ENCODE data around the gene NR2F2. TPM values are rescaled to one million over a fixed set of nuclear protein-coding genes. Genes with fewer than 3 reads are reported as not detected.

Gene NR2F2
- polyA plus RNA-seq, 1 donor (not counting 4 experiments of a cell fraction or from before 2014, with no cell fraction given), result 19.5 TPM

DNA sequence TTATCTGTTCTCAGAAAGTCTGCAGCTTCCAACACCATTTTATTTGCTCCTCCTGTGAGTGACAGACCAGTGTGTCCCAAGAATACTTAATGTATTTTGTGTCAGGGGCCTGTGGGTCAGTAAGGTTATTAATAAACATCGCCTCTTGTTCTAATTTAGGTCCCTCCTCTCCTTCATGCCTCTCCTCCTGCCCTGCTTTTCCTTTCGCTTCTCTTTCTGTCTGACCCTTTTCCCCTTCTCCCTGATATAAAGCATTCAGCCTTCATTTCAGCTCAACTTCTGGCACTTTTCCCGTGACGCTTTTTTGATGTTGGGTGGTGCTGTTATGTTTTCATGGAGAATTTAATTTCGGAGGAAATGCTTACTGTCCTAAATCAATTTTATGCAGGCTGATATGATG lies 29.7 kb upstream of the NR2F2 start:
- Histone ChIP-seq H3K36me3 (ENCODE audit: control insufficient read depth in 2 of 2, extremely low read depth in 1 of 2, insufficient read depth in 2 of 2, low read length in 2 of 2) (no peaks in the 10 kb centered on the region), H3K4me2 (ENCODE audit: control insufficient read depth, extremely low read depth, insufficient read depth, low read depth, low read length) (no peak overlapping the region), H3K27ac (ENCODE audit: control insufficient read depth, insufficient read depth, low read length) (no peak overlapping the region), H3K4me1 (ENCODE audit: control insufficient read depth, extremely low read depth, insufficient read depth, low read length) (no peaks in the 10 kb centered on the region), H3K9ac (ENCODE audit: control insufficient read depth, extremely low read depth, insufficient read depth, low read length) (no peak overlapping the region), H3K79me2 (ENCODE audit: control insufficient read depth, insufficient read depth, low read length) (no peaks in the 10 kb centered on the region), H3K9me1 (ENCODE audit: control insufficient read depth, extremely low read depth, insufficient read depth, low read length) (no peaks in the 10 kb centered on the region), H2AFZ (ENCODE audit: control insufficient read depth, low read length) (no peak overlapping the region), H3K9me3 (ENCODE audit: control insufficient read depth, low read depth, low read length) (peaks cover 3% of the 10 kb centered on the region), H3K27me3 (ENCODE audit: control insufficient read depth, extremely low read depth, insufficient read depth, low read length) (no peaks in the 10 kb centered on the region), H4K20me1 (ENCODE audit: control insufficient read depth, extremely low read depth, insufficient read depth, low read length) (no peaks in the 10 kb centered on the region), H3K4me3 (ENCODE audit: control insufficient read depth in 2 of 3, extremely low read depth in 1 of 3, insufficient read depth in 2 of 3, low read depth in 1 of 3, low read length in 3 of 3) (no peak overlapping the region)
- dilution Hi-C loops (cut with MboI; ENCODE audit: extremely low pct_ligation_motif_present, low sequenced_read_pairs), result no loop called here
- FAIRE-seq (no peak), DNase-seq (ENCODE audit: low read depth, low spot score) (no peak)
- TF ChIP-seq, protein P1, sequence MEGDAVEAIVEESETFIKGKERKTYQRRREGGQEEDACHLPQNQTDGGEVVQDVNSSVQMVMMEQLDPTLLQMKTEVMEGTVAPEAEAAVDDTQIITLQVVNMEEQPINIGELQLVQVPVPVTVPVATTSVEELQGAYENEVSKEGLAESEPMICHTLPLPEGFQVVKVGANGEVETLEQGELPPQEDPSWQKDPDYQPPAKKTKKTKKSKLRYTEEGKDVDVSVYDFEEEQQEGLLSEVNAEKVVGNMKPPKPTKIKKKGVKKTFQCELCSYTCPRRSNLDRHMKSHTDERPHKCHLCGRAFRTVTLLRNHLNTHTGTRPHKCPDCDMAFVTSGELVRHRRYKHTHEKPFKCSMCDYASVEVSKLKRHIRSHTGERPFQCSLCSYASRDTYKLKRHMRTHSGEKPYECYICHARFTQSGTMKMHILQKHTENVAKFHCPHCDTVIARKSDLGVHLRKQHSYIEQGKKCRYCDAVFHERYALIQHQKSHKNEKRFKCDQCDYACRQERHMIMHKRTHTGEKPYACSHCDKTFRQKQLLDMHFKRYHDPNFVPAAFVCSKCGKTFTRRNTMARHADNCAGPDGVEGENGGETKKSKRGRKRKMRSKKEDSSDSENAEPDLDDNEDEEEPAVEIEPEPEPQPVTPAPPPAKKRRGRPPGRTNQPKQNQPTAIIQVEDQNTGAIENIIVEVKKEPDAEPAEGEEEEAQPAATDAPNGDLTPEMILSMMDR (optimal IDR thresholded peaks at IDR 0.05 in 1 of 3, IDR thresholded peaks at IDR 0.05 in 1 of 3, conservative IDR thresholded peaks at IDR 0.05 in 1 of 3; ENCODE audit: extremely low read depth in 1 of 3, insufficient read depth in 2 of 3, low read length in 3 of 3), result no peak
- TF ChIP-seq EZH2 (IDR thresholded peaks at IDR 0.05; ENCODE audit: low read length), result no peak

DNA sequence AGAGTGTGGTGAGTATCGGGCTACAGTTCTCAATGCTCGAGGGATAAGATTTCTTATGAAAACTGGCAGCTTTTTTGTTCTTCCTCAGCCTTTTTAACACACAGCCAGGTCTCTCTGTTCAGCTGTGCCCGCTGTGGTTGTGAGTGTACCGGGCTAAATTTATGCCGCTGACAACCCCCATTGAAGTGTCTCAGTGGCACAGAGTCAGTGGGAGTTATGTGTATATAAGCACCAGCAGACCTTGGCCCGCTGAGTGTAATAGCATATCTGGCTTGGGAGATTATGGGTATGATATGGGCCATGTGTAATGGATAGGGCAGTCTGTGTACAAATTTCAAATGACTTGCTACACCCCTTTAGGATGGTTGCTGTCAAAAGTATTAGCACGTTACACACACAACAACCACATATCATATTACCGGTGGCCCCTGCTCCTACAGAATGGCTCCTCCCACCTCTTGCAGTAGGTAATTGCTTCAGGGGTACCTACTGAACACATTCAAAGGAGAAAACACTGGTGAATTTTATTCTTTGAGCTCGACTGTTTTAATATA lies 26.9 kb upstream of the NR2F2 start:
- no peak for FAIRE-seq
- Histone ChIP-seq H3K9me1 (ENCODE audit: control insufficient read depth, extremely low read depth, insufficient read depth, low read length) (no peaks in the 10 kb centered on the region), H3K9ac (ENCODE audit: control insufficient read depth, extremely low read depth, insufficient read depth, low read length) (no peak overlapping the region), H3K79me2 (ENCODE audit: control insufficient read depth, insufficient read depth, low read length) (no peaks in the 10 kb centered on the region), H2AFZ (ENCODE audit: control insufficient read depth, low read length) (no peak overlapping the region), H3K27ac (ENCODE audit: control insufficient read depth, insufficient read depth, low read length) (no peak overlapping the region), H3K36me3 (ENCODE audit: control insufficient read depth in 2 of 2, extremely low read depth in 1 of 2, insufficient read depth in 2 of 2, low read length in 2 of 2) (no peaks in the 10 kb centered on the region), H3K4me2 (ENCODE audit: control insufficient read depth, extremely low read depth, insufficient read depth, low read depth, low read length) (no peak overlapping the region), H3K27me3 (ENCODE audit: control insufficient read depth, extremely low read depth, insufficient read depth, low read length) (no peaks in the 10 kb centered on the region), H3K9me3 (ENCODE audit: control insufficient read depth, low read depth, low read length) (no peaks in the 10 kb centered on the region), H3K4me3 (ENCODE audit: control insufficient read depth in 2 of 3, extremely low read depth in 1 of 3, insufficient read depth in 2 of 3, low read depth in 1 of 3, low read length in 3 of 3) (no peak overlapping the region), H3K4me1 (ENCODE audit: control insufficient read depth, extremely low read depth, insufficient read depth, low read length) (no peaks in the 10 kb centered on the region), H4K20me1 (ENCODE audit: control insufficient read depth, extremely low read depth, insufficient read depth, low read length) (no peaks in the 10 kb centered on the region)
- DNase-seq (ENCODE audit: low read depth, low spot score), result no peak
- dilution Hi-C loops (cut with MboI; ENCODE audit: extremely low pct_ligation_motif_present, low sequenced_read_pairs), result no loop called here
- TF ChIP-seq EZH2 (IDR thresholded peaks at IDR 0.05; ENCODE audit: low read length), result no peak
- TF ChIP-seq, protein P1 (optimal IDR thresholded peaks at IDR 0.05 in 1 of 3, IDR thresholded peaks at IDR 0.05 in 1 of 3, conservative IDR thresholded peaks at IDR 0.05 in 1 of 3; ENCODE audit: extremely low read depth in 1 of 3, insufficient read depth in 2 of 3, low read length in 3 of 3), result no peak

Data from keratinocyte (primary cell).